IPS DF 4.7 (cell line): ENCODE data around the gene GTPBP1.

ENCODE experiments used
- DNase-seq: peaks from one replicate; pipeline ENCODE4 v3.0.0-alpha.2; 2013; ENCODE audit warnings: low spot score; ENCODE audit errors: extremely low read depth

Gene GTPBP1

DNA sequence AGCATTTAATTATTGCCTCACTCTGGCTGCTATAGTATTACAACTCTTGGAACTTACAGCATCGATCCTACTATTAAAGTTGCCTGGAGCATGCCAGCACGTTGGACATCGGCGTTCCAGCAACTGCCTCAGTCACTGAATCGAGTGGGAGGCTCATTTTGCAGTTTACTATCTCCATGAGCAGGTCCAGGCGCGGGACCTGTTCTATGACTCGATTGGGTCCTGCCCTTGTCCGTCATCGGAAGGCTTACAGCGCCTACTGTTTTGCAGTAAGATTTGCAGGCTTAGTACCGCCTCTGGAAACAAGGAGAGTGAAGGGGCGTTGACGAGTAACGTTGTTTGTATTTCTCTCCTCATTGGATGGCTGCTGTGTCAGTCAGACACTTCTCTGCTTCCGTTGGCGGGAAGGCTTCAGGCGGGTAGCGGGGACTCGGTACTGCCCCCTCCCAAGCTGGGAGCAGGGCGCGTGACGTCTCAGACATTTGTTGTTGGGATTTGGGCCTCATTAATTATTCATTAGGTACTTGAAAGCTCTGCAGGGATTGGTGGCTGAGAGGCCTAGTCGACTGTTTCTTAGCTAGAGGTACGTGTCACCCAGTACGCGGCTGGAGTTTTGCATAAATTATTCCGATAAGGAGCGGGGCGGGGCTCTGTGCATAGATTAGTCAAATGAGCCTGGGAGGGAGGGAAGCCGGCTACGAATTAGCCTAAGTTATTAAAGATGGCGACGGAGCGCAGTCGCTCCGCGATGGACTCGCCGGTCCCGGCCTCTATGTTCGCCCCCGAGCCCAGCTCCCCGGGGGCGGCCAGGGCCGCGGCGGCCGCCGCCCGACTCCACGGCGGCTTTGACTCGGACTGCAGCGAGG lies at the start of gene GTPBP1:
TSS of gene GTPBP1 (plus strand) at position 710 of the 866 bp plus-strand sequence. CDS start at position 722, 12 bp downstream.
- DNase-seq: peak; percentile 99

DNA sequence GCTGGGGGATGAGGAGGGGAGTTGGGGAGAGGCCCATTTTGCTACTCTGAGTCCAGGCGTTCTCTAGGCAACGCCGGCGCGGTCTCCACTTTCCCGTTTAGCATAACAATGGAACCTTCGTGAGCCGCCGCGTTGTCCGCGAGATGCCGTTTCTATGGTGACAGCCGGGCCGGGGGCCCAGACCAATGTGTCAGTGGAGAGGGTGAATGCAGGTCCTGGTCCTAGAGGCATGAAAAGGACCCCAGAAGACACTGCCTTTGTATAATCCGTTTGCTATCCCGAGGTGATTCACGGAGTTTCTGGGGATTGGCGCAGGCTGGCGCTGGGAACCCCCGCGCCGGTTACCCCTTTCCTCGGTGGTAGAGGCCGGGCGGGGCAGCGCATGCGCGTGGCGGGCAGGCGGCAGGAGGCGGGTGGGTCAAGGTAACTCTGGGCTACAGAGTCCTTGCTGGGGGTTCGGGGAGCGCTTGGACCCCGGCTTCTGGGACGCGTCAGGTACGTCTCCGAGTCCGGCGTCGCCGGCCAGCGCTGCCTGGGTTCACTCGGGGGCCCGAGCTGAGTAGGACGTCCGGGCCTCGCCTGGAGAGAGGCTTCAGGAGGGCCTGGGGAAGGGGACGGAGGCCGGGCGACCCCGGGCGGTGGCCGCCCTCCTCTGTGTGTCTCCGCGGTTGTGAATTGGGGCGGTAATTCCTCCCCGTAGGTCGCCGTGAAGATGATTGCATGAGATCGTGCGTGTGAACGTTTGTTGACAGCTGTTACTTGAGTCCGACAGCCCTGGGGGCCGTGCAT lies 49.3 kb upstream of the GTPBP1 start, which contains the start of the genes CBY1 and FAM227A:
TSS of gene CBY1 (plus strand) at position 383 of the 789 bp plus-strand sequence. CDS start 11,417 bp downstream, outside the sequence.
TSS of gene FAM227A (minus strand) at position 137 of the 789 bp plus-strand sequence. CDS start 6,224 bp downstream, outside the sequence.
- peak; percentile 79 for DNase-seq

DNA sequence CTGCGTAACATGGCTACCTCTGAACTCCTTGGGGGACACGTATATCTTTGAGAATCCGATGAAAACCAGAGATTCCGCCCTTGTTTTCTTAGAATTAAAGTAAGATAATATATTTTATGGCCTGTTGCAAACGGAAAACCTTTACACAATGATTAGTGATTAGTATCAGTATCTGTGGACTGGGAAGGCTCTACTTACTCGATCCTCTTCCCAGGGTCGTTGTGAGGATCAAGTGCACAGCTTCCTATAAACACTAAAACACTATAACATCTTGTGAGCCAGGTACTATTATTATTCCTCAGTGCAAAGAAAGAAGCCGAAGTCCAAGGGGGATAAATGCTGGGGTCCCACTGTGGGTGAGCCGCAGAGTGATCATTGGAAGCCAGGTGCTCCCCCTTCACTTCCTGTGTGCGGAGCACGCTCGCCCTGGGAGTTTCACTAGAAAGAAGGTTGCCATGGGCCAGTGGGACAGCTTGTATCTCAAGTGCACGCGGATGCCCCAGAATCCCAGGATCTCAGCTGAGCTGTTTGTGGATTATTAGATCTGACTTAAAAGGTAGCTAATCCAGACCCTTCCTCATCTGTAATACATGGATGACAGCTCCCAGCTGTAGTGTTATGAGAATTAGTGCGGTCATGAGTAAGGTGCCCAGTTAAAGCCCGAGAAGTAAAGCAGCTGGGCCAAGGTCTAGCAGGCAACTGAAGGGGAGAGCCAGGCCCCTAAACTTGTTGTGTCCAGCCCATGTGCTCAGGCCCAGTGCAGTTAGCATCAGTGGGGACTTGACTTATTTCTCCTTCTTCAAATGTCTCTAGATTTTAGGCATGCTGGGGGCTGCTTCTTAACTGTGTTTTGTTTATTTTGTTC lies 48.5 kb upstream of the GTPBP1 start:
- DNase-seq: no peak

DNA sequence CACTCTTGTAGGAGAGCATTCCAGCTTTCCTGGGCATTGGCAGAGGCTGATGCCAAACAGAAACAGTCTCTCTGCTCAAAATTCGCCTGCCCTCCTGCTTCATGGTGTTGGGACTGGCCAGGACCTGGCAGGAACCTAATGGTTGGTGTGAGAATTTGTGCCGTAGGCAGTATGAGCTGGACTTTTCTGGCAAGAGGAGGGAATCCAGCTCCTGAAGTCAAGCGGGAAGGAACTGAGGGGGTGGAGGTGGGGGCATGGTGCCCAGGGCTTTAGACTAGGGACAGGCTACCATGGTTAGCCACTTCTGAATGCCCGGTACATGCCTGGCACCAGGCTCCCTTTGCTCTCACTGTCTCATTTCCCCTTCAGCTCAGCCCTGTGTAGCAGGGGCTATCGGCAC lies 30.9 kb upstream of the GTPBP1 start:
- DNase-seq: no peak

DNA sequence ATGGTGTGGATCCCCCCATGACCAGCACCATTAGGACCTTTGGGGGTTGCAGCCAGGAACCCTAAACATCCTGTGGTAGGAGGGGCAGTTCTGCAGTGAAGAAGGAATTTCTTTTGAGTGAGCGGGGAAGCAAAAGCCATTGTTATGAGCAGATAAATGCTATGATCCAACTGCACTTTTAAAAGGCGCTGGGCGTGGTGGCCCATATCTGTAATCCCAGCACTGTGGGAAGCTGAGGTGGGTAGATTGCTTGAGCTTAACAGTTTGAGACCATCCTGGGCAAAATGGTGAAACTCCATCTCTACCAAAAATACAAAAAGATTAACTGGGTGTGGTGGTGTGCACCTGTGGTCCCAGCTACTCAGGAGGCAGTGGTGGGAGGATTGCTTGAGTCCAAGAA lies 29.9 kb upstream of the GTPBP1 start:
- DNase-seq: no peak

DNA sequence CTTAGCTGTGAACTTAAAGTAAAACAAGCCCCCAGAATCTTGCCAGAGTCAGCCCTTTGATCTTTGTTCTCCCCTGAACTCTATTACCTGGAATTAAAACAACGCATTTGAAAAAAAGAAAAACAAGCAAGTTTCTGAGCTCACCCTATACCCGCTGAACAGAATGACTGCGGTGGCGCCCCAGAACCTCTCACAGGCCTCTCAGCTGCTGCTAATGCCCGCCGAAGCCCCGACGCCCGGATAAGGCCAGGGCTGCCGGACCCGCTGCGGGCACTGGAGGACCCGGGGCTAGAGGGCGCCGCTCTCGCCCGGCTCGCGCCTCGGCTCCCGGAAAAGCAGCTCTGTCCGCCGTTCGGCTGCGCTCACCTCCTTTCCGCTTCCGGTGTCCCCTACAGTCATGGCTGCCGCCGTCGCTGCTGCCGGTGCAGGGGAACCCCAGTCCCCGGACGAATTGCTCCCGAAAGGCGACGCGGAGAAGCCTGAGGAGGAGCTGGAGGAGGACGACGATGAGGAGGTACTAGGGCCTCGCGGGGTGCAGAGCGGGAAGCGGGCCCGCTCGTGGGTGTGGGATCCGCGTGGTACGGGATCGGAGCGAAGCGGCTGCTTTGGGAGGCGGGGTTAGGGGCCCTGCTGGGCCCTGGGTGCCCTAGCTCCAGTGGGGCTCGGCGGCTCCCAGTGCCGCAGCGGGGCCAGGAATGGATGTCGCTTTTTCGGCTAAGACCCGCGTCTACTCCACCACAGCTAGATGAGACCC lies 24.0 kb upstream of the GTPBP1 start, which contains the start of gene TOMM22:
TSS of gene TOMM22 (plus strand) at position 376 of the 754 bp plus-strand sequence. CDS start at position 398, 22 bp downstream.
- DNase-seq: no peak

DNA sequence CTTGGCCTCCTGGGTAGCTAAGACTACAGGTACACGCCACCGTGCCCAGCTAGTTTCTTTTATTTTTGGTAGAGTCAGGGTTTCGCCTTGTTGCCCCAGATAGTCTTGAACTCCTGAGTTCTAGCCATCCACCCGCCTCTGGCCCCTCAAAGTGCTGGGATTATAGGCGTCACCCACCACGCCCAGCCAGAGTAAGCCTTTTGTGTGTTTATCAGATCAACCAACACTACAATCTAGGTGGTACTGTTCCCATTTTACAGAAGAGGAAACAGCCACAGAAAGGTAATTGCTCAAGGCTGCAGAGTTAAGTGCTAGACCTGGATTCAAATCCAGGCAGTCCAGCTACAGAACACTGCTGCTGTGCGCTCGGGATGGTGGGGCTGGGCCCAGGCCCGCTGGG lies 20.8 kb upstream of the GTPBP1 start:
- no peak for DNase-seq

DNA sequence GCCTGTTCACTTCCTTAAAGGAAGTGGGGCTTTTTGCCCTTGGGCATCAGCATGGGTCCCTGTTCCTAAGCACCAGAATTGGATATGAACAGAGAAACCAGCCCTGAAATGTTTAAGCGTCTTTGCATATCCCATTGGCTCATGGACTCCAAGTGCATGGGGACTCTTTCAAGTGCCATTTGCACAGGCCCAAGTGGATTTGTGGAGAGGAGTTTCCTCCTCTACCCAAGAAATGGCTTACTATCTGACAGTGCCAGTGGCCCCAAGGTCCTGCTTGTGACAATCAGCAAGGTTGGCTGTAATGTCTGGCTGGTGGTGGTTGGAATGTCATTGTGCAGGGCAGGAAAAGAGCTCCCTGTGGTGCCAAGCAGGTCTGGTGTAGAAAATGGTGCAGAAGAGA lies 20.0 kb upstream of the GTPBP1 start:
- no peak for DNase-seq

DNA sequence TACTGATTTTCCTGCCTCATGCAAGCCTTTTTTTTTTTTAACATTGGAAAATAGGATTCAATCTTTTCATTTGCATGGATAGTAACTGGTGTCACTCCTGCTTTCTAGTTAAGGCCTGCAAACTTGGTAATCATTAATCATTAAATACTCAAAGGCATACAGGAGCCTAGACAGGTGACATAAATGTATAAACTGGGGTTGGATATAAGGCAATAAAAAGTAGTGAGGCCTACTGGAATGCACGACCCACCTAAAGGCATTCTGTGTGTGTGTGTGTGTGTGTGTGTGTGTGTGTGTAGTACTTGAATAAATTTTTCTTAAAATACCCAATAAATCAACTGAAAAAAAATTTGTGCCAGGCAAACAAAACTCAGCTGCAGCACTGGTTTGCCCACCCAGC lies 16.1 kb upstream of the GTPBP1 start:
- no peak for DNase-seq

DNA sequence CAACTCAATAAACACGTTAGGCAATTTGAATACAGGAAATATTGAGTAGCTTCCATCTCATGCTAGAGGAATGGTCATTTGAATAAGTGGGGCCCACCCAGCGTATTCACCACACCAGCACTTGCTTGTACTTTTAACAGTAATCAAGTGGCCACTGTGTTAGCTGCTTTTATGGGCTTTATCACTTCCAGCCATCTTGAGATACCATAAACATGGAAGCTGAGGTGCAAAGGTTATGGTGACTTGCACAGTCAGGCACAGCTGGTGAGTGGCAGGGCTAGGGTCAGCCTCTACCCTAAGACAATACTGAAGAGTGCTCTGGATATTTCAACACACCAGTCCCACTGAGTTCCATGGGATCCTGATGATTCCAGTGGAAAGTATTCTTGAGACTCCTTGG lies 11.7 kb upstream of the GTPBP1 start:
- DNase-seq: no peak

DNA sequence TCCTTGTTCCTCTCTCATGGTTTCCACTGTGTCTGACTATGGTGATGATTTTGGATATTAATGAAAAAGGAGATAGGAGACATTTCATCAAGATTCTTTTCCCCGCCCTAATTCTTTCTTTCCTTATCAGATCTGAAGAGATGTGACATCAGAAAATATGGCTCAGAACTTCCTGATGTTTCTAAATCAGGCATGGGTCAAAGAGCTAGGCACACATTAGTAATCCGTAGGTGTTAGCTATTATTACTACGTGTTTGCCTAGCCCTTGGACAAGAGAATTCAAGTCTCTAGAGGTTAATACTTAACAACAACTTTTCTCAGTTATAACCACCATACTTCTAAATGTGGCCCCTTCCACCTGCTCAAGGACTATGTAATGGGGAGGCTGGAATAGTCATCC lies 10.8 kb upstream of the GTPBP1 start:
- no peak for DNase-seq

DNA sequence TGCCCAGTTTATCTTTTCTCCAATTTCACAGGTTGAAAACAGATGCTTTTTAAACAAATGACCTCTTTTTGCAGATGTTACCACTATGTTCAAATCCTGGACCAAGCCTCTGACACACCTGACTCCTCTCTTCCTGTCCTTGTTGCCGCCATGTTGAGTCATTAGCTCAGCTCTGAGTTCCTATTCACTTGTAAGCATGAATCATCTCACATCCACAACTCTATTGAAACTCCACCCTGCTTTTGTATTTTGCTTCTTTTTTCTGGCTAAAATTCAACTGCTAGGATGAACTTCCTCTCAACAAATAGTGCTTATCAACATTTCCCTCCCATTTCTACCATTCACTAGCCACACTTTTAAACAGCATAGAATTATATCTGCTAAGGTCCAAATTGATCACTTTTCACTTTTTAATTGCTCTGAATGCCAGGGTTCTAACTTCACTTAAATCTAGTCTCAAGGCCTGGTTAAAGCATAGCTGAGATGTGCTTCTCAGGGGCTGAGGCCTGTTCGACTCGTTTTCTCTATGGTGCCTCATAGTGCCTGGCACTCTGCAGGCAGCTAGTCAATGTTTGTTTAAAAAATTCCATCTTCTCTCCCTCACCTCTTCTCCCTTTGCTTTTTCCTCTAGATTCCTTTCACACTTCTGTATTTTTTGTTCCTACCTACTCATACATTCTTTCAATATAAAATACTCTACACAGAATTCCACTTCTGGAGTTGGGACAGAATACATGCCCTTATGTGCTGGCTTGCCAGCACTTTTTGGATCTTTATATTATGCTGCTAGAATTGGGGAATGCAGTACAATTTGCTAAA lies 8.9 kb upstream of the GTPBP1 start:
- DNase-seq: no peak

DNA sequence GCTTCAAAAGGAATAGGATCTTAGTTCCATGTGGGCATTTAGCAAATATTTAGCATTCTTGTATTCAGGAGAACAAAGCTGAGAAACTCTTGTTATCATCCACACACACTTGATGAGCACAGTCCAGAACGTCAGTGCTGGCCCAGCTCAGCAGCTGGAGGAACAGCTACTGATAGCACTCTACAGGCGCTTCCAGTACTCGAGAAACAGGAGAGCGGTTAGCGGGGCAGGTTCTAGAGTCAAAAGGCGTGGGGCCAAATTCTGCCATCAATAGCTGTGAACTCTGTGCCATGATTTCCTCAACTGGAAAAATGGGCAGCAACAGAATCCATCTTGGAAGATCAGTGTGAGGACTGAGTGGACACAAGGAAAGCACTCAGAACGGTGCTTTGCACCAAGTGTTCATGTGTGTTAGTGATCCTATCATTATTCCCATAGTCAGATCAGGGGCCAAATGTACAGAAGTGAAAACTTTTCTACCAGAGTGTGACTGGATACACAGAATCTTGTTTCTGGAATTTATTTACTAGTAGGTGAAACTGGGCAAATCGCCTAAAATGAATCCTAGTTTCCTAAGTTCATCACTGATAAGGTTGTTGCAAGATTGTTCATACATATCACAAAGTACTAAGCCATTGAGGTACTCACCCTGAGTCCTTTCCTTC lies 8.2 kb upstream of the GTPBP1 start:
- DNase-seq: no peak

DNA sequence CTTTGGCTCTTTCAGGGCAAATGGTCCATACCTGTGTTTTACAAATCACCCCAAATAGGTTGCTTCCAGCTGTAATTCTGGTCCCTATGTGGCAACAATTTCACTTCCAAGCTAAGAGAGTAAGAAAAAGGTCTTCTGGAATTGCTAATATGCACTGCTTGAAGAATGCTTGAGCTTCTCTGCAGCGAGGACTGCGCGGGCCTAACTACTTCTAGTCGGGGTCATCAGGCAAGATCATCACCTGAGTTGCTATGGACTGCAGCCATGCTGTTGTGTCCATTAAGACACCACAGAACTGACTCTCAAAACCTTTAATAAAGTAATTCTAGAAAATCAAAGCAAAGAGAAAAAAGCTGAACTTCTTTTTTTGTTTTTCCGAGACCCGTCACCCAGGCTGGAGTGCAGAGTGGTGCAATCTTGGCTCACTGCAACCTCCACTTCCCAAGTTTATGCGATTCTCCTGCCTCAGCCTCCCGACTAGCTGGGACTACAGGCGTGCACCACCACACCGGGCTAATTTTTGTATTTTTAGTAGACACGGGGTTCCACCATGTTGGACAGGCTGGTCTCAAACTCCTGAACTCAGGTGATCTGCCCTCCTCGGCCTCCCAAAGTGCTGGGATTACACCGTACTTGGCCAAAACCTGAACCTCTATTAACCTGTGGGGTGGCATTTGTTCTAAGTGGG lies 7.2 kb upstream of the GTPBP1 start:
- DNase-seq: no peak

DNA sequence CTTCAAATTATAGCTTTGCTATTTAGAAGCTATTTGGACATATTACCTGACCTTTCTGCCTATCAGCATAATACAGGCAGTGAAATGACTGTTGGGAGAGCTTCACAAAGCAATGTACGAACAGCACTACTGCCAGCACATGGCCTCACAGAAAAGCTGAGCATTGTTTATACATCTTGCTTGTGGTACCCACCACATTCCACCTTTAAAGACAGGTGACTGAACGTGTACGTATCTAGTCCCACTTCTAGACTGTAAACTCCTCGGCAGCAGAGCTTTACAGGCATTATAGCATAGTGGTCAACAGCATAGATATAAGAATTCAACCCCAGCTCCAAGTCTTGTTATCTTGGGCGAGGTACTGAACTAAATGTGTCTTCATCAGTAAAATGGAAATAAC lies 6.6 kb upstream of the GTPBP1 start:
- DNase-seq: no peak

DNA sequence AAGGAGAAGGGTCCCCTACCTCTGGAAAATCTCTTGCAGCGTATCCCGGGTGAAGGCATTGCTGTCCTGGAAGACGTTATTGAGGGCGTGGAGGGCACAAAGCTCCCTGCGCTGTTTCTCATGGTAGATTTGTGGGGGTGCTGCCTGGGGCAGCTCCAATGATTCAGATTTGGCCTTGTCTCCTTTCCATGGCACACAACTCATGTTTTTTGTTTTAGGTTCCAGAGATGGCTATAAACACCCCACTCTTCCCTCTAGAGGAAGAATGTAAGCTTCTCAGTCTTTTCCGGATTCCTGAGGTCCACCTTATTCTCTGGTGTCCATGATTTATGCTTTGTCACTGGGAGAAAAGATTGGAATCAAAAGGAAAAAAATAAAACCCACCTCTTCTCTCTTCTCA lies 6.0 kb upstream of the GTPBP1 start:
- DNase-seq: no peak

DNA sequence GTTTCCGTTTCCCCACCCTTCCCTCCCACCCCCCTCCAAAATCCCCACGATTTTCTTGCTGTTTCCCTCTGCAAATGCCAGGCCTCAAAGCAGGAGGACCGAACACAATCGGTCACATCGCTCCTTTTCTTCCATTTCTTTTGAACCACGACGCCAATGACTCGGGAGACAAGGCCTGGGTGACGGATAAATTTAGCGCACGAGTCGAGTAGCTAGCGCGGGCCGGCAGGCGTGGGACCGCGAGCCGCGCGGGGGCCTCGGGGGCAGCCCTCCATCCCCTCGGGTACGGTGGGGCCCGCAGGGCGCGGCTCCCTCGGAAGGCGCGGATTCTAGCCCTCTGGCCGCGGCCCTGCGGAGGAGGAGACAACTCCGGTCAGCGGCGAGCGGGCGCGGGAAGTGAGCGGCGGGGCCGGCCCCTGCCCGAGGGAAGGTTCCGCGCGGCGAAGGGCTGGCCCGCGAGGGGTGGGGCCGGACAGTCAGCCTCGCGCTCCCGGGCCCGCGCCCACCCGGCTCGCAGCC lies 5.4 kb upstream of the GTPBP1 start:
- DNase-seq: no peak
